Vagina (tissue), 2 donors: ENCODE results near the gene SAMD4A.

Source experiments
- POLR2AphosphoS5 ChIP-seq, 2 donors: sonication (generic); formaldehyde crosslinking; IDR thresholded peaks; one replicate each; pipeline ENCODE4 v1.9.0; 2017; ENCODE audit warnings: antibody characterized with exemption in 2 of 2, mild to moderate bottlenecking in 2 of 2, low read depth in 1 of 2; ENCODE audit not compliant: insufficient read depth in 1 of 2
- TF ChIP-seq, protein P1 (sequence below), 3 experiments: fragments of 450-650 bp in 2 of 3; fragments of 200-600 bp in 1 of 3; sonication (generic) in 1 of 3; IDR thresholded peaks; one replicate each; pipeline ENCODE4 v1.5.1; 2017 to 2019; ENCODE audit warnings: antibody characterized with exemption in 3 of 3, mild to moderate bottlenecking in 2 of 3, moderate library complexity in 2 of 3

DNA sequence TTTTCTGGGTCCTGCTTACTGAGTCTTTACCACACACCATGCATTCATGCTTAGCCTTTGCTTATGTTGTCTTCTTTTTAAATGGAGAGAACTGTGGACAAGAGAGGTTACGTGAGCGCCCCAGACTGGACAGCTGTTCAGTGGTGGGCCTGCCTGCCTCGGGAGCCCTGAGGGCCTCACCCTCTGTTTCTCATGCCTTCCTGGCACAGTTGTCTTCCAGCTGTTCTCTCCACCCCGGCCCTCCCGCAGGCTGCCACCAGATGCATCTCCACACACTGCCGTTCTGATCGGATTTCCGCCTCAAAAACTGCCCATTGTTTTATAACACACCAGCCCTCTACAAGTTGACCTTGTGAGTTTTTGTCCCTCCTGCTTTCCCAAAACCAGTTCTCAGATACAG, 100.8 kb downstream of the SAMD4A start:
- no peak for TF ChIP-seq POLR2AphosphoS5 (IDR thresholded peaks at IDR 0.05; ENCODE audit: insufficient read depth in 1 of 2, low read depth in 1 of 2)
- TF ChIP-seq, protein P1, sequence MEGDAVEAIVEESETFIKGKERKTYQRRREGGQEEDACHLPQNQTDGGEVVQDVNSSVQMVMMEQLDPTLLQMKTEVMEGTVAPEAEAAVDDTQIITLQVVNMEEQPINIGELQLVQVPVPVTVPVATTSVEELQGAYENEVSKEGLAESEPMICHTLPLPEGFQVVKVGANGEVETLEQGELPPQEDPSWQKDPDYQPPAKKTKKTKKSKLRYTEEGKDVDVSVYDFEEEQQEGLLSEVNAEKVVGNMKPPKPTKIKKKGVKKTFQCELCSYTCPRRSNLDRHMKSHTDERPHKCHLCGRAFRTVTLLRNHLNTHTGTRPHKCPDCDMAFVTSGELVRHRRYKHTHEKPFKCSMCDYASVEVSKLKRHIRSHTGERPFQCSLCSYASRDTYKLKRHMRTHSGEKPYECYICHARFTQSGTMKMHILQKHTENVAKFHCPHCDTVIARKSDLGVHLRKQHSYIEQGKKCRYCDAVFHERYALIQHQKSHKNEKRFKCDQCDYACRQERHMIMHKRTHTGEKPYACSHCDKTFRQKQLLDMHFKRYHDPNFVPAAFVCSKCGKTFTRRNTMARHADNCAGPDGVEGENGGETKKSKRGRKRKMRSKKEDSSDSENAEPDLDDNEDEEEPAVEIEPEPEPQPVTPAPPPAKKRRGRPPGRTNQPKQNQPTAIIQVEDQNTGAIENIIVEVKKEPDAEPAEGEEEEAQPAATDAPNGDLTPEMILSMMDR (IDR thresholded peaks at IDR 0.05) = no peak
